CD4-positive, alpha-beta T cell (primary cell): ENCODE results near the gene DMRTC2. TPM values are rescaled to one million over a fixed set of nuclear protein-coding genes. Genes with fewer than 3 reads are reported as not detected.

Experiments used
- ATAC-seq: fragments of 200-7000 bp; cut with Tn5 transposase; one replicate; pipeline ENCODE4 v1.10.0; 2022; ENCODE audit warnings: mild to moderate bottlenecking; ENCODE audit not compliant: poor library complexity
- CTCF ChIA-PET: fragments of 350-600 bp; sonication (Branson Sonifier 250); formaldehyde crosslinking; loops from one replicate; lab custom pipeline; 2021; ENCODE audit warnings: antibody characterized with exemption, inconsistent platforms; lab: Charles Lee
- POLR2A ChIA-PET: fragments of 350-600 bp; sonication (Branson Sonifier 250); formaldehyde crosslinking; loops from one replicate; lab custom pipeline; 2021; ENCODE audit warnings: antibody characterized with exemption, inconsistent platforms; lab: Charles Lee
- DNase-seq, 14 experiments: peaks; one replicate each; pipeline ENCODE4 v3.0.0-alpha.2; 2013 to 2020; ENCODE audit warnings: mixed read lengths in 2 of 14
- H3K27ac ChIP-seq, 2 donors: one replicate each; pipeline versions ENCODE4 v1.5.1 to v1.7.0; 2013; ENCODE audit warnings: low read length in 2 of 2, low read depth in 1 of 2, mild to moderate bottlenecking in 1 of 2
- H3K27me3 ChIP-seq, 2 experiments: 1 replicate in 1 of 2; 2 replicates in 1 of 2; pipeline versions ENCODE4 v1.6.1 to v1.7.0; 2013; ENCODE audit warnings: low read length in 2 of 2, control low read depth in 1 of 2, mild to moderate bottlenecking in 1 of 2, moderate library complexity in 1 of 2; ENCODE audit not compliant: insufficient read depth in 2 of 2, control insufficient read depth in 1 of 2
- H3K36me3 ChIP-seq: one replicate; pipeline ENCODE4 v1.6.1; 2013; ENCODE audit warnings: low read length, control low read depth; ENCODE audit not compliant: insufficient read depth
- H3K4me1 ChIP-seq: one replicate; pipeline ENCODE4 v1.6.1; 2013; ENCODE audit warnings: low read length, control low read depth; ENCODE audit not compliant: insufficient read depth
- H3K4me3 ChIP-seq: one replicate; pipeline ENCODE4 v1.5.1; 2013; ENCODE audit warnings: mild to moderate bottlenecking, low read length, moderate library complexity
- H3K9me3 ChIP-seq, 2 experiments: 1 replicate in 1 of 2; 2 replicates in 1 of 2; pipeline versions ENCODE4 v1.6.1 to v1.7.0; 2013; ENCODE audit warnings: low read length in 2 of 2, mild to moderate bottlenecking in 2 of 2, control low read depth in 1 of 2, moderate library complexity in 1 of 2; ENCODE audit not compliant: control insufficient read depth in 1 of 2, insufficient read depth in 1 of 2
- H3K27ac Mint-ChIP-seq: one replicate; pipeline ENCODE4 v1.8.0; 2020; ENCODE audit warnings: mixed read lengths
- H3K27me3 Mint-ChIP-seq: one replicate; pipeline ENCODE4 v1.8.0; 2021; ENCODE audit warnings: mixed read lengths
- H3K36me3 Mint-ChIP-seq: one replicate; pipeline ENCODE4 v1.8.0; 2021; ENCODE audit warnings: low read depth, mixed read lengths
- H3K4me1 Mint-ChIP-seq: one replicate; pipeline ENCODE4 v1.8.0; 2021; ENCODE audit warnings: low read depth, mixed read lengths
- H3K4me3 Mint-ChIP-seq: one replicate; pipeline ENCODE4 v1.8.0; 2020; ENCODE audit warnings: mild to moderate bottlenecking, mixed read lengths
- H3K9me3 Mint-ChIP-seq: one replicate; pipeline ENCODE4 v1.8.0; 2020; ENCODE audit warnings: mixed read lengths
- CTCF ChIP-seq: fragments of 200-600 bp; IDR thresholded peaks from one replicate; pipeline ENCODE4 v1.8.0; 2022; ENCODE audit warnings: antibody characterized with exemption, mild to moderate bottlenecking
- intact Hi-C, 2 experiments: fragments of 100-400 bp; cut with DNase I in 1 of 2; cut with micrococcal nuclease in 1 of 2; formaldehyde crosslinking; loops; one replicate each; pipeline versions ENCODE4 v1.15.1 to v1.9.0; 2023 to 2025; cut with DNase I, micrococcal nuclease
- total RNA-seq, 174 experiments: library from RNA in 2 of 174; stranded (reverse) in 2 of 174; gene quantifications; one replicate each; pipeline ENCODE4 v1.2.3 and lab custom pipeline; 2021 to 2026

DMRTC2 gene
- total RNA-seq, 2 experiments from 2014 or later: not detected

DNA sequence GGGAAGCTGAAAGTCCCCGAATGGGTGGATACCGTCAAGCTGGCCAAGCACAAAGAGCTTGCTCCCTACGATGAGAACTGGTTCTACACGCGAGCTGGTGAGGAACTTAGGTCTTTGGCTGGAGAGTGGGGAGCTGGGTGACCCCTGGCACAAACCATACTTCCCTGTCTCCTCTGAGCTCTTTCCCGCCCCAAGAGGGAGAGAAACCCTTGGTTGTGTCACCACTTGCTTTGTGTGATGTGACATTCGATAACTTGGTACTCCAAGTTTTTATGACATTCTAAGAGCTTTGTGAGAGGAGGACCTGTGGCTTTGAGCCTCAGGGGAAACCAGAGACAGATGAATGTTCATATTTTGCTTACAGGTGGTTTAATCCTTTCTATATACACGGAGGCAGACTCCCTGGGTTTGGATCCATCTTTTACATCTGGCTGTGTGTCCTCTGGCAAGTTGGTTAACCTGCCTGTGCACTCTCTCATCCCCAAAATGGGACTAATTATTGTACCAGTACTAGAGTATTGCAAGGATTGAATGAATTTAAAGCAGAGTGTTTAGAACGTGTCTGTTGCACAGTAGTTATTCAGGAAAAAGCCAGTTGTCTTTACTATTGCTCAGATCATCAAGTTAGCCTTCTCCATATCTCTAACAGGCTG, 16.4 kb downstream of the DMRTC2 start:
- ChIA-PET POLR2A (interaction anchor here (0.8 to 3.2 kb wide), 7 partner anchors 11 to 340 kb away, joined by 4 to 184 read pairs (median 19); partner anchors contain the start of gene ARHGEF1), CTCF (interaction anchor here (0.7 to 3.2 kb wide), 4 partner anchors 11 to 108 kb away, joined by 3 to 59 read pairs (median 28); partner anchors contain the start of genes ARHGEF1 and RABAC1)
- peak overlapping the region; percentile 86 for H3K27ac Mint-ChIP-seq
- no peaks in the 10 kb centered on the region for H3K9me3 Mint-ChIP-seq
- H3K27me3 Mint-ChIP-seq: no peaks in the 10 kb centered on the region
- peak overlapping the region; percentile 87 for H3K4me3 Mint-ChIP-seq
- intact Hi-C loops: loop anchor here in 1 of 2 experiments (2.0 kb wide), 2 partner anchors 98 to 216 kb away; partner anchors contain the start of genes RABAC1 and ZNF574
- Histone ChIP-seq H3K27ac (peak overlapping the region; percentile 59 to 89), H3K9me3 (no peaks in the 10 kb centered on the region), H3K27me3 (no peaks in the 10 kb centered on the region), H3K4me1 (peaks cover 61% of the 10 kb centered on the region), H3K4me3 (peak overlapping the region; percentile 74), H3K36me3 (peaks cover 45% of the 10 kb centered on the region)
- DNase-seq (no peak), ATAC-seq (no peak)
- peaks cover 50% of the 10 kb centered on the region for H3K4me1 Mint-ChIP-seq
- peaks cover 57% of the 10 kb centered on the region for H3K36me3 Mint-ChIP-seq
- no peak for TF ChIP-seq CTCF

GRCh38 chr19:41861846-41862245, 17.0 kb downstream of the DMRTC2 start:
- CTCF ChIA-PET: interaction anchor here (2.9 to 3.2 kb wide), 2 partner anchors 10 to 24 kb away, joined by 50 to 59 read pairs; partner anchors contain the start of gene ARHGEF1
- H3K36me3 Mint-ChIP-seq: peaks cover 60% of the 10 kb centered on the region
- H3K27me3 Mint-ChIP-seq: no peaks in the 10 kb centered on the region
- H3K36me3 ChIP-seq: peaks cover 48% of the 10 kb centered on the region
- H3K27me3 ChIP-seq: no peaks in the 10 kb centered on the region
- H3K9me3 Mint-ChIP-seq: no peaks in the 10 kb centered on the region
- peaks cover 54% of the 10 kb centered on the region for H3K4me1 Mint-ChIP-seq
- DNase-seq (no peak), ATAC-seq (no peak)
- H3K4me3 ChIP-seq: no peak overlapping the region
- H3K27ac ChIP-seq: peak overlapping the region in 1 of 2 donors; percentile 8
- intact Hi-C loops: loop anchor here in 1 of 2 experiments (2.0 kb wide), 2 partner anchors 97 to 215 kb away; partner anchors contain the start of genes RABAC1 and ZNF574
- TF ChIP-seq CTCF: no peak
- H3K4me3 Mint-ChIP-seq: peak overlapping the region; percentile 87
- H3K27ac Mint-ChIP-seq: peak overlapping the region; percentile 86
- H3K9me3 ChIP-seq: no peaks in the 10 kb centered on the region
- POLR2A ChIA-PET: interaction anchor here (1.9 to 3.2 kb wide), 4 partner anchors 11 to 26 kb away, joined by 6 to 184 read pairs (median 73); partner anchors contain the start of gene ARHGEF1
- peaks cover 66% of the 10 kb centered on the region for H3K4me1 ChIP-seq

GRCh38 chr19:41862445-41862986, 17.7 kb downstream of the DMRTC2 start:
- Histone ChIP-seq H3K4me1 (peaks cover 73% of the 10 kb centered on the region), H3K27ac (peak overlapping the region in 1 of 2 donors; percentile 5), H3K27me3 (no peaks in the 10 kb centered on the region), H3K9me3 (no peaks in the 10 kb centered on the region), H3K36me3 (peaks cover 53% of the 10 kb centered on the region), H3K4me3 (no peak overlapping the region)
- CTCF ChIA-PET: interaction anchor here (1.2 to 3.1 kb wide), 4 partner anchors 11 to 97 kb away, joined by 3 to 12 read pairs (median 6); partner anchors contain the start of gene RABAC1
- Mint-ChIP-seq H3K36me3 (peaks cover 60% of the 10 kb centered on the region), H3K27me3 (no peaks in the 10 kb centered on the region), H3K9me3 (no peaks in the 10 kb centered on the region), H3K27ac (peak overlapping the region; percentile 86), H3K4me1 (peaks cover 55% of the 10 kb centered on the region), H3K4me3 (peak overlapping the region; percentile 73)
- TF ChIP-seq CTCF: no peak
- DNase-seq: no peak
- intact Hi-C loops: no loop called here
- POLR2A ChIA-PET: interaction anchor here (1.0 to 2.4 kb wide), 4 partner anchors 9 to 25 kb away, joined by 3 to 21 read pairs (median 4); no protein-coding TSS in a partner anchor
- ATAC-seq: no peak
